H9 (cell line): ENCODE data around the gene LARGE1. TPM values are rescaled to one million over a fixed set of nuclear protein-coding genes. Genes with fewer than 3 reads are reported as not detected.

ENCODE experiments used
- DNase-seq: peaks from one replicate; pipeline ENCODE4 v3.0.0-alpha.2; 2017
- H2AFZ ChIP-seq: one replicate; pipeline ENCODE4 v1.6.1; 2013; ENCODE audit warnings: mild to moderate bottlenecking, low read length, control low read depth, moderate library complexity
- H2AK5ac ChIP-seq: 2 replicates; pipeline ENCODE4 v1.6.1; 2013; ENCODE audit warnings: low read length, control low read depth, mixed read lengths; ENCODE audit not compliant: insufficient read length
- H2BK120ac ChIP-seq: one replicate; pipeline ENCODE4 v1.6.1; 2013; ENCODE audit warnings: low read depth, mild to moderate bottlenecking, low read length, control low read depth, inconsistent platforms; ENCODE audit not compliant: poor library complexity, severe bottlenecking
- H2BK12ac ChIP-seq: 2 replicates; pipeline ENCODE4 v1.6.1; 2013; ENCODE audit warnings: low read length, control low read depth, mixed read lengths, low read depth; ENCODE audit not compliant: insufficient read length
- H2BK15ac ChIP-seq: 2 replicates; pipeline ENCODE4 v1.6.1; 2013; ENCODE audit warnings: low read depth, low read length, control low read depth
- H2BK20ac ChIP-seq: one replicate; pipeline ENCODE4 v1.6.1; 2013; ENCODE audit warnings: low read depth, mild to moderate bottlenecking, low read length, control low read depth, inconsistent platforms; ENCODE audit not compliant: poor library complexity, severe bottlenecking
- H2BK5ac ChIP-seq: 2 replicates; pipeline ENCODE4 v1.6.1; 2013; ENCODE audit warnings: low read length, control low read depth, mixed read lengths; ENCODE audit not compliant: insufficient read length
- H3K14ac ChIP-seq: 2 replicates; pipeline ENCODE4 v1.6.1; 2013; ENCODE audit warnings: low read length, control low read depth; ENCODE audit not compliant: insufficient read depth
- H3K18ac ChIP-seq: 2 replicates; pipeline ENCODE4 v1.6.1; 2013; ENCODE audit warnings: low read depth, mild to moderate bottlenecking, mixed read lengths, low read length, control low read depth; ENCODE audit not compliant: insufficient read length
- H3K23ac ChIP-seq: 2 replicates; pipeline ENCODE4 v1.6.1; 2013; ENCODE audit warnings: low read length, control low read depth, mixed read lengths, low read depth; ENCODE audit not compliant: insufficient read length
- H3K23me2 ChIP-seq: 2 replicates; pipeline ENCODE4 v1.6.1; 2013; ENCODE audit warnings: low read depth, mild to moderate bottlenecking, mixed read lengths, low read length, control low read depth; ENCODE audit not compliant: insufficient read length, poor library complexity, severe bottlenecking
- H3K27ac ChIP-seq: 2 replicates; pipeline ENCODE4 v1.5.1; 2013; ENCODE audit warnings: low read length, control low read depth, mixed read lengths, low read depth; ENCODE audit not compliant: insufficient read length
- H3K27me3 ChIP-seq: 2 replicates; pipeline ENCODE4 v1.6.1; 2013; ENCODE audit warnings: low read length, control low read depth, inconsistent platforms; ENCODE audit not compliant: insufficient read depth
- H3K4ac ChIP-seq: 2 replicates; pipeline ENCODE4 v1.6.1; 2013; ENCODE audit warnings: low read depth, mild to moderate bottlenecking, control low read depth, inconsistent platforms, low read length, moderate library complexity
- H3K4me1 ChIP-seq: 2 replicates; pipeline ENCODE4 v1.6.1; 2013; ENCODE audit warnings: low read length, control low read depth, inconsistent platforms; ENCODE audit not compliant: insufficient read depth
- H3K4me2 ChIP-seq: 2 replicates; pipeline ENCODE4 v1.6.1; 2013; ENCODE audit warnings: low read length, control low read depth, mixed read lengths; ENCODE audit not compliant: insufficient read length, insufficient read depth
- H3K56ac ChIP-seq: 2 replicates; pipeline ENCODE4 v1.6.1; 2013; ENCODE audit warnings: low read depth, mild to moderate bottlenecking, mixed read lengths, low read length, control low read depth; ENCODE audit not compliant: insufficient read length
- H3K79me1 ChIP-seq: 2 replicates; pipeline ENCODE4 v1.6.1; 2013; ENCODE audit warnings: low read depth, mild to moderate bottlenecking, moderate library complexity, low read length, control low read depth, inconsistent platforms; ENCODE audit not compliant: insufficient read depth, poor library complexity, severe bottlenecking
- H3K79me2 ChIP-seq: 2 replicates; pipeline ENCODE4 v1.6.1; 2013; ENCODE audit warnings: low read length, control low read depth, inconsistent platforms; ENCODE audit not compliant: insufficient read depth
- H3K9ac ChIP-seq: 2 replicates; pipeline ENCODE4 v1.6.1; 2013; ENCODE audit warnings: low read length, control low read depth, mixed read lengths; ENCODE audit not compliant: insufficient read length; ENCODE audit errors: extremely low read depth
- H3K9me3 ChIP-seq: one replicate; pipeline ENCODE4 v1.6.1; 2013; ENCODE audit warnings: low read depth, low read length, inconsistent platforms; ENCODE audit not compliant: control insufficient read depth
- H3T11ph ChIP-seq: one replicate; pipeline ENCODE4 v1.6.1; 2013; ENCODE audit warnings: mild to moderate bottlenecking, low read length, control low read depth, inconsistent platforms
- H4K20me1 ChIP-seq: one replicate; pipeline ENCODE4 v1.6.1; 2013; ENCODE audit not compliant: control insufficient read depth, insufficient read length, insufficient read depth
- H4K5ac ChIP-seq: 2 replicates; pipeline ENCODE4 v1.6.1; 2013; ENCODE audit warnings: low read depth, mild to moderate bottlenecking, mixed read lengths, low read length, control low read depth; ENCODE audit not compliant: insufficient read length
- H4K8ac ChIP-seq: replicated peaks from 2 replicates; pipeline ENCODE4 v1.6.1; 2013; ENCODE audit warnings: low read length, control low read depth, mixed read lengths, low read depth; ENCODE audit not compliant: insufficient read length
- H4K91ac ChIP-seq: 2 replicates; pipeline ENCODE4 v1.6.1; 2013; ENCODE audit warnings: low read depth, mild to moderate bottlenecking, moderate library complexity, mixed read lengths, low read length, control low read depth; ENCODE audit not compliant: insufficient read length
- H3K27ac Mint-ChIP-seq, 3 experiments: 2 replicates in 2 of 3; 3 replicates in 1 of 3; pipeline ENCODE4 v1.8.0; 2020 to 2021; ENCODE audit warnings: mixed read lengths in 3 of 3, mild to moderate bottlenecking in 1 of 3, moderate library complexity in 1 of 3
- H3K27me3 Mint-ChIP-seq: 2 replicates; pipeline ENCODE4 v1.8.0; 2021; ENCODE audit warnings: low read depth, mild to moderate bottlenecking, moderate library complexity, mixed read lengths
- H3K36me3 Mint-ChIP-seq, 3 experiments: 2 replicates in 2 of 3; 3 replicates in 1 of 3; pipeline ENCODE4 v1.8.0; 2020 to 2021; ENCODE audit warnings: low read depth in 3 of 3, mixed read lengths in 3 of 3; ENCODE audit not compliant: insufficient read depth in 1 of 3
- H3K4me1 Mint-ChIP-seq, 2 experiments: 2 replicates each; pipeline ENCODE4 v1.8.0; 2020; ENCODE audit warnings: mixed read lengths in 2 of 2
- H3K4me3 Mint-ChIP-seq, 2 experiments: 2 replicates in 1 of 2; 3 replicates in 1 of 2; pipeline ENCODE4 v1.8.0; 2020 to 2021; ENCODE audit warnings: mild to moderate bottlenecking in 2 of 2, mixed read lengths in 2 of 2, moderate library complexity in 1 of 2
- H3K9me3 Mint-ChIP-seq, 2 experiments: 2 replicates in 1 of 2; 3 replicates in 1 of 2; pipeline ENCODE4 v1.8.0; 2020; ENCODE audit warnings: mild to moderate bottlenecking in 2 of 2, mixed read lengths in 2 of 2, moderate library complexity in 1 of 2
- WGBS: extraction: QIAGEN DNeasy Blood & Tissue Kit; methylation state at CpG from one replicate; pipeline ENCODE4 v1.1.7; 2013; ENCODE audit warnings: missing lambda C conversion rate, low lambda C conversion rate, mixed read lengths; ENCODE audit not compliant: insufficient read length; ENCODE audit errors: extremely low coverage; 5-methylcytosine and 5-hydroxymethylcytosine counted together
- total RNA-seq: library from RNA; stranded (reverse); gene quantifications from 2 replicates; pipeline ENCODE4 v1.2.1, GENCODE V29; 2021
- TF ChIP-seq, protein P1 (sequence below): fragments of 200-600 bp; sonication (generic); conservative IDR thresholded peaks from 3 replicates; pipeline ENCODE4 v1.8.0; 2021; ENCODE audit warnings: antibody characterized with exemption, mild to moderate bottlenecking

The LARGE1 gene
- total RNA-seq, 1 experiment from 2014 or later: 43.5 TPM

DNA sequence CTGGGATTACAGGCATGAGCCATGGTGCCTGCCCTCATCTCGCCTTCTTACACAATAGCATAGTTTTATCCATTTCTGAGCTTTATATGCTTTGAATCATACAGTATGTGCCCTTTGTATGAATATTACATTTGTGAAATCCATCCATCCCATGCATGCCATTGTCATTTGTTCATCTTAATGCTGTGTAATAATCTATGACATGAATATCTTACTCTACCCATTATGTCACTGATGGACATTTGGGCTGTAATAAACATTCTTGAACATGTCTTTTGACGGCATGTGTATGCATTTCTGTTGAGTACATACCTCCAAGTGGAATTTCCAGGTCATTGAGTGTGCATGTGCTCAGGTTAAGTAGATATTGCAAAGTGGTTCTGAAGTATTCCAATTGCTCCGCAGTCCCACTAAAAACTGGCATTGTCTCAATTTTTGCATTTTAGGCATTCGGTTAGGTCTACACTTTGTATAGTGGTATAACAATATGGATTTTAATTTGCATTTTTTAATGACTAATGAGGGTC lies 522.8 kb downstream of the LARGE1 start:
- H3K27ac Mint-ChIP-seq: no peak overlapping the region
- H3K4ac ChIP-seq: no peak overlapping the region
- no peak overlapping the region for H4K91ac ChIP-seq
- H2BK12ac ChIP-seq: no peak overlapping the region
- H4K8ac ChIP-seq: no peak overlapping the region
- no peak overlapping the region for H2BK15ac ChIP-seq
- H3K14ac ChIP-seq: no peak overlapping the region
- no CpG with 5 or more reads among the region's 4 CpGs for WGBS
- H3K9me3 ChIP-seq: no peaks in the 10 kb centered on the region
- no peak overlapping the region for H2BK20ac ChIP-seq
- H3K79me1 ChIP-seq: no peaks in the 10 kb centered on the region
- H3K9me3 Mint-ChIP-seq: no peaks in the 10 kb centered on the region
- no peak overlapping the region for H2AFZ ChIP-seq
- no peak overlapping the region for H3T11ph ChIP-seq
- DNase-seq: no peak
- no peaks in the 10 kb centered on the region for H3K4me1 Mint-ChIP-seq
- H2BK5ac ChIP-seq: no peak overlapping the region
- peaks cover 0 to 2% (median 1%) of the 10 kb centered on the region in 3 experiments; a peak in 3 of 7 replicates for H3K36me3 Mint-ChIP-seq
- no peak overlapping the region for H3K27ac ChIP-seq
- H3K4me2 ChIP-seq: no peak overlapping the region
- H4K20me1 ChIP-seq: no peaks in the 10 kb centered on the region
- H3K18ac ChIP-seq: no peak overlapping the region
- H3K23me2 ChIP-seq: no peaks in the 10 kb centered on the region
- no peaks in the 10 kb centered on the region for H3K79me2 ChIP-seq
- TF ChIP-seq, protein P1, sequence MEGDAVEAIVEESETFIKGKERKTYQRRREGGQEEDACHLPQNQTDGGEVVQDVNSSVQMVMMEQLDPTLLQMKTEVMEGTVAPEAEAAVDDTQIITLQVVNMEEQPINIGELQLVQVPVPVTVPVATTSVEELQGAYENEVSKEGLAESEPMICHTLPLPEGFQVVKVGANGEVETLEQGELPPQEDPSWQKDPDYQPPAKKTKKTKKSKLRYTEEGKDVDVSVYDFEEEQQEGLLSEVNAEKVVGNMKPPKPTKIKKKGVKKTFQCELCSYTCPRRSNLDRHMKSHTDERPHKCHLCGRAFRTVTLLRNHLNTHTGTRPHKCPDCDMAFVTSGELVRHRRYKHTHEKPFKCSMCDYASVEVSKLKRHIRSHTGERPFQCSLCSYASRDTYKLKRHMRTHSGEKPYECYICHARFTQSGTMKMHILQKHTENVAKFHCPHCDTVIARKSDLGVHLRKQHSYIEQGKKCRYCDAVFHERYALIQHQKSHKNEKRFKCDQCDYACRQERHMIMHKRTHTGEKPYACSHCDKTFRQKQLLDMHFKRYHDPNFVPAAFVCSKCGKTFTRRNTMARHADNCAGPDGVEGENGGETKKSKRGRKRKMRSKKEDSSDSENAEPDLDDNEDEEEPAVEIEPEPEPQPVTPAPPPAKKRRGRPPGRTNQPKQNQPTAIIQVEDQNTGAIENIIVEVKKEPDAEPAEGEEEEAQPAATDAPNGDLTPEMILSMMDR: no peak
- H3K56ac ChIP-seq: no peak overlapping the region
- H3K23ac ChIP-seq: no peak overlapping the region
- H3K4me1 ChIP-seq: no peaks in the 10 kb centered on the region
- no peaks in the 10 kb centered on the region for H3K27me3 ChIP-seq
- no peak overlapping the region for H2BK120ac ChIP-seq
- H2AK5ac ChIP-seq: no peak overlapping the region
- H4K5ac ChIP-seq: no peak overlapping the region
- no peaks in the 10 kb centered on the region for H3K27me3 Mint-ChIP-seq
- H3K4me3 Mint-ChIP-seq: no peak overlapping the region
- no peak overlapping the region for H3K9ac ChIP-seq
